ENCODE data around the gene EGFR. TPM values are rescaled to one million over a fixed set of nuclear protein-coding genes. Genes with fewer than 3 reads are reported as not detected.

EGFR gene
- total RNA-seq, 1 donor from 2014 or later = 78.3 TPM

GRCh38 chr7:54981913-54982312 lies 36.9 kb upstream of the EGFR start:
- no peak for ATAC-seq
- H3K4me1 ChIP-seq = no peaks in the 10 kb centered on the region
- intact Hi-C loops (cut with DNase I) = no loop called here
- no peaks in the 10 kb centered on the region for H3K9me3 ChIP-seq
- H3K27me3 ChIP-seq = no peaks in the 10 kb centered on the region
- no peak overlapping the region for H3K4me3 ChIP-seq
- H3K27ac ChIP-seq = no peak overlapping the region
- DNase-seq = no peak
- TF ChIP-seq, protein P1, sequence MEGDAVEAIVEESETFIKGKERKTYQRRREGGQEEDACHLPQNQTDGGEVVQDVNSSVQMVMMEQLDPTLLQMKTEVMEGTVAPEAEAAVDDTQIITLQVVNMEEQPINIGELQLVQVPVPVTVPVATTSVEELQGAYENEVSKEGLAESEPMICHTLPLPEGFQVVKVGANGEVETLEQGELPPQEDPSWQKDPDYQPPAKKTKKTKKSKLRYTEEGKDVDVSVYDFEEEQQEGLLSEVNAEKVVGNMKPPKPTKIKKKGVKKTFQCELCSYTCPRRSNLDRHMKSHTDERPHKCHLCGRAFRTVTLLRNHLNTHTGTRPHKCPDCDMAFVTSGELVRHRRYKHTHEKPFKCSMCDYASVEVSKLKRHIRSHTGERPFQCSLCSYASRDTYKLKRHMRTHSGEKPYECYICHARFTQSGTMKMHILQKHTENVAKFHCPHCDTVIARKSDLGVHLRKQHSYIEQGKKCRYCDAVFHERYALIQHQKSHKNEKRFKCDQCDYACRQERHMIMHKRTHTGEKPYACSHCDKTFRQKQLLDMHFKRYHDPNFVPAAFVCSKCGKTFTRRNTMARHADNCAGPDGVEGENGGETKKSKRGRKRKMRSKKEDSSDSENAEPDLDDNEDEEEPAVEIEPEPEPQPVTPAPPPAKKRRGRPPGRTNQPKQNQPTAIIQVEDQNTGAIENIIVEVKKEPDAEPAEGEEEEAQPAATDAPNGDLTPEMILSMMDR (IDR thresholded peaks at IDR 0.05) = no peak
- H3K36me3 ChIP-seq = no peaks in the 10 kb centered on the region

DNA sequence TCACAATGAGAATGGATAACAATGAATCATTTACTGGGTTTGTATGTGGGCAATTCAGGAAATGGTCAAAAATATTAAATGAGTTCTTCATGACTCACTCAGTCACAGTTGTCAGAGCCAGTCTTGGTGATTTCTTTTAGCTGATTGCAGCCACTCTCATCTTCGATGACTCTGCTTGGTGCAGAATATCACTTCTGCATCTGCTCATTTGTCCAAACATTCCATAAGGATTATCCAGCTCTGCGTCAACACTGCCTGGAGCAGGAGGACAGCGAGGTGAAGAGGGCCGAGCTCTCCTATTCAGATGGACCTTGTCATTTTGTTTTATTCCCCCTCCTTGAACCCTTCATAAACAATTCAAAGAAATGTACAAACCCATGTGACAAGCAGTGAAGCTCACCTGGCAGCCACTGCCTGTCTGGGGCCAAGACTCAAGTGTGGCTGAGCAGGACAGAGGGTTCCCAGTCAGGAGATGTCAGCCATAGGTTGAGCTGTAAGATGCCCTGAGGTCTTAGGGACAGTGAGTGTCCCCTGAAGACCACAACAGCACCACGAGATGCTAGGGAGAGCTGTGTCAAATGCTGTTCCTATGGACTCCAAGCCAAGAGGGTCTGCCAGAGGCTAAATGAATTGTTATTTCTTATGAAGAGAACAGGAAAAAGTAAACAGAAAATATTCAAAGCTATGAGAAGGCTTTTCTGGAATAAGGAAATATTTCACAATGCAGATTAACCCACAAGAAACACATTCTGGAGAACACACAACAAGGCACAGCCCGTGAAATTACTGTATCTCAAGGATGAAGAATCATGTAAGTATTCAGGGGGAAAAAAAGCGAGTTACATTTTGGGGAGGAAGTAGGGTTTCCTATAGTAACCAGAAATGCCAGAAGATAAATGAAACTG lies 33.1 kb upstream of the EGFR start:
- no peaks in the 10 kb centered on the region for H3K36me3 ChIP-seq
- H3K9me3 ChIP-seq = no peaks in the 10 kb centered on the region
- no peaks in the 10 kb centered on the region for H3K4me1 ChIP-seq
- no peak for ATAC-seq
- H3K27ac ChIP-seq = no peak overlapping the region
- no peak overlapping the region for H3K4me3 ChIP-seq
- TF ChIP-seq, protein P1 (IDR thresholded peaks at IDR 0.05) = no peak
- intact Hi-C loops (cut with DNase I) = no loop called here
- no peak for DNase-seq
- H3K27me3 ChIP-seq = no peaks in the 10 kb centered on the region

DNA sequence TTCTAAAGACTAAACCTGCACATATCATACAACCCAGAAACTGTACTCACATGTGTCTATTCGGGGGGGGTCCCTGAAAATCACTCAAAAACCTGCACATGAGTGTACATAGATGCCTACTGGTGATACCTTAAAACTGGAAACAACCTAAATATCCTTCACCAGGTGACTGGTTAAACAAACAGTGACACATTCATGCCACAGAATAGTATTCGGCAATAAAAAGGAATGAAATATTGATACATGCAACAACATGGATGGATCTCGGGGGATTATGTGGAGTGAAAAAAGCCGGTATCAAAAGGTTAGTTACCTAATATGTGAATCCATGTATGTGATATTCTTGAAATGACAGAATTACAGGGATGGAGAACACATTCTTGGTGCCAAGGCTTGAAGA lies 32.1 kb upstream of the EGFR start:
- no peak for DNase-seq
- Histone ChIP-seq H3K27me3 (no peaks in the 10 kb centered on the region), H3K36me3 (no peaks in the 10 kb centered on the region), H3K4me1 (no peaks in the 10 kb centered on the region), H3K9me3 (no peaks in the 10 kb centered on the region), H3K27ac (no peak overlapping the region), H3K4me3 (no peak overlapping the region)
- no peak for ATAC-seq
- TF ChIP-seq, protein P1 (IDR thresholded peaks at IDR 0.05) = no peak
- intact Hi-C loops (cut with DNase I) = no loop called here

DNA sequence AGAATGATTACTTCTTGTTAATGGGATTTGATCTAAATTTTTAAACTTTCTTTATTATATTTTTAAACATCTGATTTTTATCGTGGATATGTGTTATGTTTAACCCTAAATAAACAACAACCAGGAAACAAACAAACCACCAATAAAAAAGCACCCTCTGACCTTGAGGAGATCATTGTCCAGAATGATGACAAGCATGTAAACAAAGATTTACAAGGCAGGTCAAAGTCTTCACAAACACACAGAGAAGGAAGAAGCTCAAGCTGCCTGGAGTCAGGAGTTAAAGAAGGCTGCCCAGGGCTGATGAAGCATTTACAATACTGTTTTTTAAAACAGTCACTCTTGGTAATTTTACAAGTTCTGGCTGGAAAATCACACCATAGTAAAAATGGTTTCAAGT lies 31.0 kb upstream of the EGFR start:
- ATAC-seq = no peak
- no peak overlapping the region for H3K4me3 ChIP-seq
- no peak overlapping the region for H3K27ac ChIP-seq
- no peak for DNase-seq
- no peaks in the 10 kb centered on the region for H3K36me3 ChIP-seq
- intact Hi-C loops (cut with DNase I) = no loop called here
- no peaks in the 10 kb centered on the region for H3K4me1 ChIP-seq
- no peaks in the 10 kb centered on the region for H3K27me3 ChIP-seq
- TF ChIP-seq, protein P1 (IDR thresholded peaks at IDR 0.05) = no peak
- H3K9me3 ChIP-seq = no peaks in the 10 kb centered on the region

DNA sequence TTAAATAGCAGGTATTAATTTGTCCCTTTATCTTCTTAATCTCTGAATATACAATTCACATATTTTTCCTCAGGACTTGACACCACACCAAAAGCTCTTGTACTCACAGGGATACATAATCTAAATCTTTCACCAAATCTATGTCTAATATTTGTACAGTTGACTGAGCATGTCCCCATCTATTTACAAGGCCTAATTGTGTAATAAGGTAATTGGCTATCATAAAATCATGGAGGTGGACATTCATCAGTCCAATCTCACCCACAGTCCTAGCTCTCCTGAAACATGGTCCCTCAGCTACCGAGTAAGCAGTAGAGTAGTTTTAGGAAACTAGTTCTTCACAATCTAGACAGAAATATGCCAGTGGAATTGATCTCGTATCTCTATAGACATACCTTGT lies 30.3 kb upstream of the EGFR start:
- TF ChIP-seq, protein P1 (IDR thresholded peaks at IDR 0.05) = no peak
- DNase-seq (no peak), ATAC-seq (no peak)
- H3K9me3 ChIP-seq = no peaks in the 10 kb centered on the region
- H3K27ac ChIP-seq = no peak overlapping the region
- no peaks in the 10 kb centered on the region for H3K36me3 ChIP-seq
- intact Hi-C loops (cut with DNase I) = no loop called here
- H3K4me1 ChIP-seq = no peaks in the 10 kb centered on the region
- no peak overlapping the region for H3K4me3 ChIP-seq
- no peaks in the 10 kb centered on the region for H3K27me3 ChIP-seq
